BE2C (cell line): ENCODE measurements around the gene PRPF8.
"Not testable (repeated sequence)": the region's sequence is repeated elsewhere in the genome, so short reads cannot be mapped to it uniquely, and the experiment has no call there.

Experiments
- DNase-seq: peaks from one replicate; pipeline ENCODE4 v3.0.0-alpha.2; 2020
- H3K27me3 ChIP-seq: fragments of 250-450 bp; sonication (Bioruptor Pico); 2 replicates; pipeline ENCODE4 v1.5.1; 2020; ENCODE audit warnings: mild to moderate bottlenecking
- H3K36me3 ChIP-seq: fragments of 250-450 bp; sonication (Bioruptor Pico); 2 replicates; pipeline ENCODE4 v1.5.1; 2020; ENCODE audit warnings: mild to moderate bottlenecking
- H3K4me1 ChIP-seq: fragments of 250-450 bp; sonication (Bioruptor Pico); 2 replicates; pipeline ENCODE4 v1.5.1; 2020
- H3K4me3 ChIP-seq: 2 replicates; pipeline ENCODE4 v1.5.1; 2011; ENCODE audit warnings: low read depth, low read length
- H3K9me3 ChIP-seq: fragments of 250-450 bp; sonication (Bioruptor Pico); 2 replicates; pipeline ENCODE4 v1.5.1; 2020
- CTCF ChIP-seq: IDR thresholded peaks from 2 replicates; pipeline ENCODE4 v1.5.1; 2012; ENCODE audit warnings: mild to moderate bottlenecking, low read depth, low read length

The PRPF8 gene

GRCh38 chr17:1725642-1726511, 41.2 kb upstream of the PRPF8 start:
- Histone ChIP-seq H3K4me1 (peaks cover 6% of the 10 kb centered on the region), H3K27me3 (no peaks in the 10 kb centered on the region), H3K9me3 (no peaks in the 10 kb centered on the region), H3K36me3 (peaks cover 6% of the 10 kb centered on the region), H3K4me3 (peak overlapping the region; percentile 54)
- DNase-seq = no peak
- TF ChIP-seq CTCF = no peak

GRCh38 chr17:1724869-1725641, 40.4 kb upstream of the PRPF8 start:
- peak overlapping the region; percentile 54 for H3K4me3 ChIP-seq
- H3K27me3 ChIP-seq = no peaks in the 10 kb centered on the region
- no peaks in the 10 kb centered on the region for H3K9me3 ChIP-seq
- no peaks in the 10 kb centered on the region; the same call in 1 of the 2 replicates for H3K36me3 ChIP-seq
- no peak for TF ChIP-seq CTCF
- DNase-seq = no peak
- H3K4me1 ChIP-seq = no peaks in the 10 kb centered on the region

- no peaks in the 10 kb centered on the region for H3K4me1 ChIP-seq
- H3K4me3 ChIP-seq = peak within 1 kb of the TSS; percentile 54
- H3K27me3 ChIP-seq = no peaks in the 10 kb centered on the region
- no peaks in the 10 kb centered on the region for H3K9me3 ChIP-seq
- DNase-seq = peak; percentile 86
- TF ChIP-seq CTCF = no peak
- no peaks in the 10 kb centered on the region; the same call in 1 of the 2 replicates for H3K36me3 ChIP-seq
Observed at GRCh38 chr17:1724351-1724868, 39.7 kb upstream of the PRPF8 start, which contains the start of gene WDR81. TSS of gene WDR81 (plus strand) at chr17:1724704. CDS start at chr17:1724960, 256 bp downstream.

- H3K4me3 ChIP-seq, H3K36me3 ChIP-seq, DNase-seq, H3K27me3 ChIP-seq, H3K4me1 ChIP-seq, H3K9me3 ChIP-seq: not testable (repeated sequence)
Observed at GRCh38 chr17:1722022-1722421, 37.4 kb upstream of the PRPF8 start.

- Histone ChIP-seq H3K36me3 (no peaks in the 10 kb centered on the region; the same call in 1 of the 2 replicates), H3K9me3 (no peaks in the 10 kb centered on the region), H3K27me3 (no peaks in the 10 kb centered on the region), H3K4me3 (peak overlapping the region; percentile 45), H3K4me1 (peaks cover 4% of the 10 kb centered on the region)
- peak; percentile 89 for TF ChIP-seq CTCF
- DNase-seq = peak; percentile 62
Observed at GRCh38 chr17:1720856-1721386, 36.3 kb upstream of the PRPF8 start.

- peaks cover 7% of the 10 kb centered on the region for H3K4me1 ChIP-seq
- H3K9me3 ChIP-seq = no peaks in the 10 kb centered on the region
Observed at GRCh38 chr17:1718362-1719165, 33.9 kb upstream of the PRPF8 start.

More at GRCh38 chr17:1718362-1719165, 33.9 kb upstream of the PRPF8 start:
- no peaks in the 10 kb centered on the region for H3K36me3 ChIP-seq
- H3K4me3 ChIP-seq = no peak overlapping the region
- TF ChIP-seq CTCF = no peak
- H3K27me3 ChIP-seq = no peaks in the 10 kb centered on the region
- no peak for DNase-seq
